Activated CD8-positive, alpha-beta memory T cell treated with anti-CD3 and anti-CD28 coated beads, Interleukin-2, amount 50 U/mL, for 48 hours (primary cell): ENCODE results near the gene CREM.
A peak's percentile ranks its signal among the peaks of the same experiment; 100 is the strongest.
"Not testable (repeated sequence)": the region's sequence is repeated elsewhere in the genome, so short reads cannot be mapped to it uniquely, and the experiment has no call there.

ENCODE experiments used
- DNase-seq: peaks from one replicate; pipeline ENCODE4 v3.0.0-alpha.2; 2020

Gene CREM

GRCh38 chr10:35126530-35127288 lies at the start of gene CREM:
CREM (plus strand) TSS chr10:35126846; CDS start chr10:35137836, 10,990 bp downstream.
- DNase-seq, result peak; percentile 99

GRCh38 chr10:35079265-35079664 lies 47.4 kb upstream of the CREM start:
- DNase-seq, result no peak

- DNase-seq, result no peak
Measured at GRCh38 chr10:35079763-35080162, 46.9 kb upstream of the CREM start.

GRCh38 chr10:35080261-35080660 lies 46.4 kb upstream of the CREM start:
- DNase-seq, result not testable (repeated sequence)

- DNase-seq, result no peak
Measured at GRCh38 chr10:35083242-35083641, 43.4 kb upstream of the CREM start.

GRCh38 chr10:35089611-35090161 lies 37.0 kb upstream of the CREM start:
- peak; percentile 53 for DNase-seq

- peak; percentile 94 for DNase-seq
Measured at GRCh38 chr10:35090162-35090954, 36.3 kb upstream of the CREM start, which contains the start of gene CUL2. CUL2 (minus strand) TSS chr10:35090341; CDS start chr10:35071317, 19,024 bp downstream.

GRCh38 chr10:35091994-35092790 lies 34.5 kb upstream of the CREM start:
- DNase-seq, result no peak

- no peak for DNase-seq
Measured at GRCh38 chr10:35092851-35093250, 33.8 kb upstream of the CREM start.

- no peak for DNase-seq
Measured at GRCh38 chr10:35096312-35096711, 30.3 kb upstream of the CREM start.

GRCh38 chr10:35097510-35097909 lies 29.1 kb upstream of the CREM start:
- DNase-seq, result no peak

- DNase-seq, result no peak
Measured at GRCh38 chr10:35103882-35104281, 22.8 kb upstream of the CREM start.

GRCh38 chr10:35112571-35112970 lies 14.1 kb upstream of the CREM start:
- no peak for DNase-seq

GRCh38 chr10:35119378-35119777 lies 7.3 kb upstream of the CREM start:
- no peak for DNase-seq

- DNase-seq, result no peak
Measured at GRCh38 chr10:35124540-35124939, 2.1 kb upstream of the CREM start.

- DNase-seq, result no peak
Measured at GRCh38 chr10:35126062-35126529, 550 bp upstream of the CREM start.

GRCh38 chr10:35127289-35127891 lies 744 bp downstream of the CREM start:
- peak; percentile 86 for DNase-seq

GRCh38 chr10:35129185-35129674 lies 2.6 kb downstream of the CREM start:
- no peak for DNase-seq

- no peak for DNase-seq
Measured at GRCh38 chr10:35130663-35131062, 4.0 kb downstream of the CREM start.

- DNase-seq, result no peak
Measured at GRCh38 chr10:35132727-35133126, 6.1 kb downstream of the CREM start.

- no peak for DNase-seq
Measured at GRCh38 chr10:35133586-35133985, 6.9 kb downstream of the CREM start.

- DNase-seq, result no peak
Measured at GRCh38 chr10:35135861-35136260, 9.2 kb downstream of the CREM start.
